ENCODE measurements around the gene NT5C.
"Not testable (repeated sequence)": the region's sequence is repeated elsewhere in the genome, so short reads cannot be mapped to it uniquely, and the experiment has no call there.

The NT5C gene

DNA sequence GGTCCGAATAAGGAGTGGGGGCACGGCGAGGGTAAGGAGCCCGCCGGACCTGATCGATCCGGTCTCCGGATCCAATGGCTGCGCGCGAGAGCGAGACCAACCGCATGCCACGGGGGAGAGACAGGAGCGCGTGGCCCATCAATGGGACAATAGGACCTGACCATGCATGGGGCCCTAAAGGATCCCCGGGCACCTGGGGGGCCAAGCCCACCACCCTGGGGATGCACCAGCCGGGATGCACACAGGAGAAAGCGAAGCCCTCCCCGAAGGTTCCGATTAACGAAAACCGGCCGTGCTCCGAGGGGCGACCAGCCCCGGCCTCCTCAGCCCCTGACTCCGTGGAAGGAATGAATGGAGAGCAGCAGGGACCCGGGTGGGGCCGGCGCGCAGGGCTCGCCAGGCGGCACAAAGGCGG, 22.2 kb upstream of the NT5C start:
- Mint-ChIP-seq H3K27ac (peak overlapping the region; percentile 90), H3K36me3 (ENCODE audit: low read depth) (peaks cover 8% of the 10 kb centered on the region), H3K9me3 (no peaks in the 10 kb centered on the region), H3K4me1 (ENCODE audit: low read depth) (peaks cover 33% of the 10 kb centered on the region), H3K27me3 (ENCODE audit: low read depth) (no peaks in the 10 kb centered on the region), H3K4me3 (peak overlapping the region; percentile 95)

DNA sequence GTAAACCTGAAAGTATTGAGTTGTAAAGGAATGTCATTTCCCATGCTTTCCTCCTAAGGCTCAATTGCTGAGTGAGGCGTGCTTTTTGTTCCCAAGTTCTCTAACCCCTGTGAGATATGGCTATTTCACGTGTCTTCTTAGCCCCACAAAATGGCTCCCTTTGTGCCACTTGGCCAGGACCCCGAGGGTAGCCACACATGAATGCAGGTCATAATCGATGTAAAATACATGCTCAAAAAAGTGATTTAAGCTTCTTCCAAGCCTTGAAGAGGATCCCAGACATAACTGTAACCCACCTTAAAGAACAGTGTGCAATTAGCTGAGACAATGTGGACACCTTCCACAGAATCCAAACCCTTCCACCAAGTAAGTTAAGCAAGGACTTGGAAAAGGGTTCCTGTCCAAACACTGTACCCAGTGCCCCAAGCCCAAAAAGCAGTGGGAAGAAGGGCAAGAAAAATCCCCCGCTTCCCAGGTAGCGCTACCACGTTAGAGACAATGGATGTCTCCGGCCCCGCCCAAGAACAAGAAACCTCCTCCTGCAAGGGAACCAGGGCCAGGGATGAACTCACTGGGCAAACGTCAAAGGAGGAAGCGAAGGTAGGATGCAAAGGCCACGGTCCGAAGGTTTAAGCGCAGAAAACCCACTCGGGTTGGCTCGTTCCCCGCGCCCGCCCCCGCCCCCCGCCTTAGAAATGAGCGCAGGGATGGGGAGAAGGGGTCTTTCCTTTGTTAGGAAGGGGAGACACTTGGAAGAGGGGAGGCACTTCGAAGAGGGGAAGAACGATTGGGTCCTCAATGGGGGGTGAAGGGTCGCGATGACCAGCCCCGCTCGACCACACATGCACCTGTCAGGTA, 21.6 kb upstream of the NT5C start:
- H3K27ac Mint-ChIP-seq = peak overlapping the region; percentile 90
- H3K4me3 Mint-ChIP-seq = peak overlapping the region; percentile 95
- peaks cover 12% of the 10 kb centered on the region for H3K36me3 Mint-ChIP-seq (ENCODE audit: low read depth)
- no peaks in the 10 kb centered on the region for H3K27me3 Mint-ChIP-seq (ENCODE audit: low read depth)
- peaks cover 37% of the 10 kb centered on the region for H3K4me1 Mint-ChIP-seq (ENCODE audit: low read depth)
- H3K9me3 Mint-ChIP-seq = no peaks in the 10 kb centered on the region

DNA sequence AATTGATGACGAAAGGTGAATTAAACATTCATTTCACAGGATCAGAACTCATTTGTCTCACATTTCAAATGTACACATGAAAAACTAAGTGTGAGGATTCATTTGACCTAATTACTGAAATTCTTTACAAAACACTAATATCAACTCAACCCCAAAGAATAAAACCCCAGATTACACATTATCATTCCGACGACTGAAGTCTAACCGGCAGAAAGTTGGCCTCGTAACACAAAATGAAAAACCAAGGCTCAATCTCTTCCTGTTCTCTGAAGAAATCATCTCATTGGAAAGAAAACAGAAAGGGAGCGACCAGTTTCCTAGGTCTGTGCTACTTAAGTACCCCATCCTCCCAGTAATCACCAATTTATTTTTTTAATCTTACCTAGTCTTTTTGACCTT, 21.0 kb upstream of the NT5C start:
- peak overlapping the region; percentile 60 for H3K27ac Mint-ChIP-seq
- peak overlapping the region; percentile 95 for H3K4me3 Mint-ChIP-seq

DNA sequence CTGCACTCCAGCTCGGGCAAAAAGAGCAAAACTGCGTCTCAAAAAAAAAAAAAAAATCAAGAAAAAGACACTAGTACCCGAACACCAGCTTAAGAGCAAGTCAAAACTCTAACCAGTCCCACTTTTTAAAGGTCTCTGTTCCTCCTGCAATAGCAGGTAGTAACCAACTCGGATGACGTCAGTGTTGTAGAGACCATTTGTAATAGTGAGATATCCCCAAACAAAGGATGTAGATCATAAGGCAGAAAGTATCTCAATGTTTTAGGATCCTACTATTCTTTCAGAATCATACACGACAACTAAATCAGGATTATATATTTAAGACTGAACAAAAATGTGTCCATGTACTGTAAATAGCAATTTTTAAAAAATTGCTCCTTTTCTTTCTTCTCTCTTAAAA, 20.4 kb upstream of the NT5C start:
- Mint-ChIP-seq H3K27me3 (ENCODE audit: low read depth) (no peaks in the 10 kb centered on the region), H3K4me3 (peak overlapping the region; percentile 95), H3K9me3 (no peaks in the 10 kb centered on the region), H3K4me1 (ENCODE audit: low read depth) (peaks cover 44% of the 10 kb centered on the region), H3K36me3 (ENCODE audit: low read depth) (peaks cover 24% of the 10 kb centered on the region), H3K27ac (peak overlapping the region; percentile 21)

More for the DNA sequence above, 21.0 kb upstream of the NT5C start:
- peaks cover 39% of the 10 kb centered on the region for H3K4me1 Mint-ChIP-seq (ENCODE audit: low read depth)
- no peaks in the 10 kb centered on the region for H3K9me3 Mint-ChIP-seq
- peaks cover 18% of the 10 kb centered on the region for H3K36me3 Mint-ChIP-seq (ENCODE audit: low read depth)
- H3K27me3 Mint-ChIP-seq (ENCODE audit: low read depth) = no peaks in the 10 kb centered on the region

DNA sequence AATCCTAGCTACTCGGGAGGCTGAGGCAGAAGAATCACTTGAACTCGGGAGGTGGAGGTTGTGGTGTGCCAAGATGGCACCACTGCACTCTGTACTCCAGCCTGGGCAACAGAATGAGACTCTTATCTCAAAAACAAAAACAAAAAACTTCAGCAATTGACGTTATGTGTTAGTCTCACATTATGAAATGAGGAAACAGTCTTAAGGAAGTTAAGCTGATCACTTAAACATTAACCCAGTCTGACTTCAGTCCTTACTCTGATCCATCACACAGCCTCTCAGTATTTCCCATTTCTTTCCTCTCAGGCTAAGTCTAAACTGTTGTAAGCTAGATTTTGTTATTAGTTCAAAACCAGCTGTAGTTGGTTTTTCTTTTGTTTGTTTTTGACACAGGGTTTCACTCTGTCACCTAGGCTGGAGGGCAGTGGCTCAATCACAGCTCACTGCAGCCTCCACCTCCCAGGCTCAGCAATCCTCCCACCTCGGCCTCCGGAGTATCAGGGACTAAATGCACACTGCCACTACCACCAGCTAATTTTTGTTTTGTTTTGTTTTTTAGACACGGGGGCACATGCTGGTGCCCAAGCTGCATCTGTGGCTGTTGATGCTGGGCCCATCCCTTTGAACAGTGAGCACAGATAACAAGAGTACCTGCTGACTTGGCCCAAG, 16.5 kb upstream of the NT5C start:
- Mint-ChIP-seq H3K36me3 (ENCODE audit: low read depth) (peaks cover 45% of the 10 kb centered on the region), H3K4me1 (ENCODE audit: low read depth) (peaks cover 34% of the 10 kb centered on the region), H3K9me3 (no peaks in the 10 kb centered on the region), H3K27me3 (ENCODE audit: low read depth) (no peaks in the 10 kb centered on the region), H3K27ac (peak overlapping the region; percentile 6), H3K4me3 (no peak overlapping the region)

DNA sequence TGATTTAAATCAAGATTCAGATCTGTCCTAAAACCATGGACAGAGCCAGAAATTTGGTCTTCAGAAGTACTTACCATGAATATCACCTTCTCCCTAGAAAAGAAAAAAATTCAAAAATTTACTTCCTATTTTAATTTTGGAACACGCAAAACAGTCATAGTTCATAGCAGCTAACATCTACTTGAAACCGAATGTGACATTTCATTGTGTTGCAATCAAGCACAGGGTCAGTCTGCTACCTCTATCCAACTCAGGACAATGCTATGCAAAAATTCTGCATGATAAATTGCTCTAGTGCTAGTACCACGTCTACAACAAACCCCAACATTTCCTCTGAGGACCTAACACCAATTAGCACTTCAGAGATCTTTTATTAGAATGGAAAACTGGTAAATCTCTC, 15.1 kb upstream of the NT5C start:
- Mint-ChIP-seq H3K9me3 (no peaks in the 10 kb centered on the region), H3K4me1 (ENCODE audit: low read depth) (peaks cover 23% of the 10 kb centered on the region), H3K4me3 (no peak overlapping the region), H3K36me3 (ENCODE audit: low read depth) (peaks cover 48% of the 10 kb centered on the region), H3K27ac (no peak overlapping the region), H3K27me3 (ENCODE audit: low read depth) (no peaks in the 10 kb centered on the region)

DNA sequence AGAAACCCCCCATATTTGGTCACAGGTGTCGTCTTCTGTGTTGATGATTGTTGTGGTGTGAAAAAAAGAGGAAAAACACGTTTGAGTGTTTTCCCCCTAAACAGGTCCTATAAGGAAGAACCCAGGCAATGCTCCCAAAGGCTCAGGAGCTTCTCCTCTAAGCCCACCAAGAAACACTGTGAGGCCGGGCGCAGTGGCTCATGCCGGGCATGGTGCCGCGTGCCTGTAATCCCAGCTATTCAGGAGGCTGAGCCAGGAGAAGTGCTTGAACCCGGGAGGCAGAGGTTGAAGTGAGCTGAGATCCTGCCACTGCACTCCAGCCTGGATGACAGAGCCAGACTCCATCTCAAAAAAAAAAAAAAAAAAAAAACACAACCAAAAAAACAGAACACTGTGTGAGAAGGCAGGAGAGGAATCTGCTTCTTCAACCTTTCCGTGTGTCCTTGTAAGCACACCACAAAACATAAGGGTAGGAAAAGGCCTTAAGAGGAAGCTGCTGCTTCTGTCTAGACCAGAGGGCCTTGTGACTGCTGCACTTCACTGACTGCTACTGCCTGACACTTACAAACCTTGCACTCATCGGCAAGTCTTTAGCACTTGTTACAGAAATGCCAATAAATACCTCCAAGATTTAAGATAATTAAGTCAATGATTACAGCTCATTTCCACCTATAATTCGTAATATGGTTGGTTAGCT, 13.4 kb upstream of the NT5C start:
- H3K27me3 Mint-ChIP-seq (ENCODE audit: low read depth) = no peaks in the 10 kb centered on the region
- no peaks in the 10 kb centered on the region for H3K9me3 Mint-ChIP-seq
- H3K4me1 Mint-ChIP-seq (ENCODE audit: low read depth) = peaks cover 33% of the 10 kb centered on the region
- no peak overlapping the region for H3K4me3 Mint-ChIP-seq
- H3K27ac Mint-ChIP-seq = no peak overlapping the region
- H3K36me3 Mint-ChIP-seq (ENCODE audit: low read depth) = peaks cover 59% of the 10 kb centered on the region

DNA sequence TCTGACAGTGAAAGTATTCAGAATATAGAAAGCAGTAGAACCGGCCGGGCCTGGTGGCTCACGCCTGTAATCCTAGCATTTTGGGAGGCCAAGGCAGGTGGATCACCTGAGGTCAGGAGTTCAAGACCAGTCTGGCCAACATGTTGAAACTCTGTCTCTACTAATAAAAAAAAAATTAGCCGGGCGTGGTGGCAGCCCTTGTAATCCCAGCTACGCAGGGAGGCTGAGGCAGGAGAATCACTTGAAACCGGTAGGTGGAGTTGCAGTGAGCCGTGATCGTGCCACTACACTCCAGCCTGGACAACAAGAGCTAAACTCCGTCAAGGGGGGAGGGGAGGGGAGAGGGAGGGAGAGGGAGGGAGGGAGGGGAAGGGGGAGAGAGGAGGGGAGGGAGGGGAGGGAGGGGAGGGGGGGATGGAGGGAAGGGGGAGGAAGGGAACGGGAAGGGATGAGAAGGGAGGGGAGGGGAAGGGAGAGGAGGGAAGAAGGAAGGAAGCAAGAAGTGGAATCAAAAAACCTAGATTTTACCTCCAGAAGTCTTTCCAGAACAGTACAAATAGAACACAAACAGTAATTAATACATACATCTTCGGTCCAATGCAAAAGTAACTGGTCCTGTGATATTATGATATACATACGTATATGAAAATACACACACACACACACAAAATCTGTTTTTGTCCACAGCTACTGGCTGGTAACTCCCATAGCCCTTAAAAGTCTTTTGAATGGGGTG, 10.9 kb upstream of the NT5C start:
- H3K27me3 Mint-ChIP-seq (ENCODE audit: low read depth) = no peaks in the 10 kb centered on the region
- H3K4me1 Mint-ChIP-seq (ENCODE audit: low read depth) = peaks cover 22% of the 10 kb centered on the region
- no peaks in the 10 kb centered on the region for H3K9me3 Mint-ChIP-seq
- H3K27ac Mint-ChIP-seq = no peak overlapping the region
- no peak overlapping the region for H3K4me3 Mint-ChIP-seq
- H3K36me3 Mint-ChIP-seq (ENCODE audit: low read depth) = peaks cover 42% of the 10 kb centered on the region

DNA sequence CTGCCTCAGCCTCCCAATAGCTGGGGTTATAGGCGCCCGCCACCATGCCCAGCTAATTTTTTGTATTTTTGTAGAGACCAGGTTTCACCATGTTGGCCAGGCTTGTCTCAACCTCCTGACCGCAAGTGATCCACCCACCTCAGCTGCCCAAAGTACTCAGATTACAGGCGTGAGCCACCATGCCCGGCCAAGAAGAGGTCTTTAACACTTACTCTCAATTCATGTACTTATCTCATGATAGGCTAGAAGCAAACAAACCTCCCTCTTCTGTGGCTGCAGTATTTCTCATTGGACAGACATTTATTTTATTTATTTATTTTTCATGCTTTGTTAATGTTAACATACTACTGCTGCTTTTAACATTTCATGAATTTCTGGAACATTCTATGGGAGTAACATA, 7.0 kb upstream of the NT5C start:
- H3K9me3 Mint-ChIP-seq = no peaks in the 10 kb centered on the region
- peaks cover 22% of the 10 kb centered on the region for H3K36me3 Mint-ChIP-seq (ENCODE audit: low read depth)
- no peaks in the 10 kb centered on the region for H3K27me3 Mint-ChIP-seq (ENCODE audit: low read depth)
- peaks cover 15% of the 10 kb centered on the region for H3K4me1 Mint-ChIP-seq (ENCODE audit: low read depth)
- no peak overlapping the region for H3K27ac Mint-ChIP-seq
- no peak overlapping the region for H3K4me3 Mint-ChIP-seq

DNA sequence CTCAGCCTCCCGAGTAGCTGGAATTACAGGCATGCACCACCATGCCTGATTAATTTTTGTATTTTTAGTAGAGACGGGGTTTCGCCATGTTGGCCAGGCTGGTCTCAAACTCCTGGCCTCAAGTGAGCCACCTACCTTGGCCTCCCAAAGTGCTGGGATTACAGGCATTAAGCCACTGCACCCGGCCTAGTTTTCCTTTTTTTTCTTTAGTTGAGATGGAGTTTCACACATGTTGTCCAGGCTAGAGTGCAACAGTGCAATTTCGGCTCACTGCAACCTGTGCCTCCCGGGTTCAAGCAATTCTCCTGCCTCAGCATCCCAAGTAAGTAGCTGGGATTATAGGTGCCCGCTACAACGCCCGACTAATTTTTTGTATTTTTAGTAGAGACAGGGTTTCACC, 6.2 kb upstream of the NT5C start:
- not testable (repeated sequence) for H3K4me3 Mint-ChIP-seq; H3K27me3 Mint-ChIP-seq (ENCODE audit: low read depth); H3K9me3 Mint-ChIP-seq; H3K27ac Mint-ChIP-seq
- Mint-ChIP-seq H3K4me1 (ENCODE audit: low read depth) (peaks cover 15% of the 10 kb centered on the region), H3K36me3 (ENCODE audit: low read depth) (peaks cover 22% of the 10 kb centered on the region)

DNA sequence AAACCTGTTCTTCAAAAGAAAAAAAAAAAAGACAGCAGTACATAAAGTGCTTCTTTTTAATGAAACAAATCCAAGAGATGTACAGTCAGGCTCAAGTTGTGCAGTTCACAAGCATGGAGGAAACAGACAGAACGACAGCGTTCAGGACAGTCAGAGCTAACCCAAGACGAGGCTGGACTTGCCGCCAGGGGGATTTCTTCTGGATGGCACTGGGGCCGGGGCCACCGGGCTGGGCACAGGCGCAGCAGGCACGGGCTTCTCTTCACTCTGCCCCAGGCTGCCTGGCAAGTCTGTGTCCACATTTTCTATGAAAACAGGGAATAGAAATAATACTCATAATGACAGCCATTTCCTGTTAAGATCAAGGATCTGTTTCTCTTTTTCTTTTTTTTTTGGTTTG, 4.4 kb upstream of the NT5C start:
- Mint-ChIP-seq H3K27me3 (ENCODE audit: low read depth) (no peaks in the 10 kb centered on the region), H3K36me3 (ENCODE audit: low read depth) (peaks cover 14% of the 10 kb centered on the region), H3K4me3 (no peak overlapping the region), H3K27ac (peak overlapping the region; percentile 41), H3K4me1 (ENCODE audit: low read depth) (peaks cover 16% of the 10 kb centered on the region), H3K9me3 (no peaks in the 10 kb centered on the region)

DNA sequence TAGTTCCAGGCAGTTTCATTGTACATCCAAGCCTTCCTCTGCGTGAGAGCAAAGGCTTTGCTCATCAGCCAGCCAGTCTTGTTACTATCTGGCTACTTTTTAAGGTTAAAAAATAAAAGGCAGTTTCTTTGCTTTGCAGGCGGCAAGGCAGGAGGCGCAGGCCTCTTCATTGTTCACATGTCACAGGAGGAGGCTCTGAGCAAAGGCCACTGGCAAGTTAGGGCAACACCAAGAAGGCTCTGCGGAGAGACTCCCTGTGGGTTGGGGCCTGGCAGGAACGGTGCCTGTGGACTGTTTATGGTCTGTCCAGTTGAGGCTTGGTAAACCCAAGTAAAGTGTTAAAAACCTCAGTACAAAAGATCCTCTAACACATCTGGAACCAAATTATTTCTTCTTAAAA, 3.9 kb upstream of the NT5C start:
- H3K27me3 Mint-ChIP-seq (ENCODE audit: low read depth) = no peaks in the 10 kb centered on the region
- H3K27ac Mint-ChIP-seq = peak overlapping the region; percentile 41
- H3K9me3 Mint-ChIP-seq = no peaks in the 10 kb centered on the region
- H3K4me3 Mint-ChIP-seq = no peak overlapping the region
- peaks cover 13% of the 10 kb centered on the region for H3K36me3 Mint-ChIP-seq (ENCODE audit: low read depth)
- peaks cover 14% of the 10 kb centered on the region for H3K4me1 Mint-ChIP-seq (ENCODE audit: low read depth)

DNA sequence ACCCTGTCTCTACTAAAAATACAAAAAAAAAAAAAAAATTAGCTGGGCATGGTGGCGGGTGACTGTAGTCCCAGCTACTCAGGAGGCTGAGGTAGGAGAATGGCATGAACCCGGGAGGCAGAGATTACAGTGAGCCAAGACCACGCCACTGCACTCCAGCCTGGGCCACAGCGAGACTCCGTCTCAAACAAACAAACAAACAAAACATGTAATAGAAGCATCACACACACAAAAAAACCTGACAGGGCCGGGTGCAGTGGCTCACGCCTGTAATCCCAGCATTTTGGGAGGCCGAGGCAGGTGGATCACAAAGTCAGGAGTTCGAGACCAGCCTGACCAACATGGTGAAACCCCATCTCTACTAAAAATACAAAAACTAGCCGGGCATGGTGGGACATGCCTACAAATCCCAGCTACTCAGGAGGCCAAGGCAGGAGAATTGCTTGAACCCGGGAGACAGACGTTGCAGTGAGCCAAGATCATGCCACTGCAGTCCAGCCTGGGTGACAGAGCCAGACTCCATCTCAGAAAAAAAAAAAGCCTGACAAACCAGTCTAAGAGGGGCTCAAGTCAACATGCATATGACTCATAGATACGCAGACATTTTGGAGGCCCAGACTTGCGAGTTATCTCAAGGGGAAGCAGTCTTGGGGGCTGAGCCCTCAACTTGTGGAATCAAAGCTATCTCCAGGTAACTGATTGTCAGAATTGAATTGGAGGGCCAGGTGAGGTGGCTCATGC, 2.2 kb upstream of the NT5C start:
- H3K27ac Mint-ChIP-seq; H3K9me3 Mint-ChIP-seq; H3K27me3 Mint-ChIP-seq (ENCODE audit: low read depth); H3K4me3 Mint-ChIP-seq: not testable (repeated sequence)
- Mint-ChIP-seq H3K4me1 (ENCODE audit: low read depth) (peaks cover 14% of the 10 kb centered on the region), H3K36me3 (ENCODE audit: low read depth) (peaks cover 14% of the 10 kb centered on the region)

DNA sequence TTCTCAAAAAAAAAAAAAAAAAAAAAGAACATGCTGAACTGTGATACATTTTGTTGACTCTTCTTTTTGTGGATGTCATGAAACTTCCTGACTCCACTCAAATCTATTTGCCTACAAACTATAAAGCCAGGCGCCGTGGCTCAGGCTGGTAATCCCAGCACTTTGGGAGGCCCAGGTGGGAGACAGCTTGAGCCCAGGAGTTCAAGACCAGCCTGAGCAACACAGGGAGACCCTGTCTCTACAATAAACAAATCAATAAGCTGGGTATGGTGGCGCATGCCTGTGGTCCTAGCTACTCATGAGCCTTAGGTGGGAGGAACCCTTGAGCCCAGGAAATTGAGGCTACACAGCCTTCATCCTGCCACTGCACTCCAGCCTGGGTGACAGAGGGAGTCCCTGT, 1.5 kb upstream of the NT5C start:
- peak overlapping the region; percentile 17 for H3K4me3 Mint-ChIP-seq
- H3K4me1 Mint-ChIP-seq (ENCODE audit: low read depth) = peaks cover 14% of the 10 kb centered on the region
- no peaks in the 10 kb centered on the region for H3K27me3 Mint-ChIP-seq (ENCODE audit: low read depth)
- peaks cover 15% of the 10 kb centered on the region for H3K36me3 Mint-ChIP-seq (ENCODE audit: low read depth)
- peak overlapping the region; percentile 20 for H3K27ac Mint-ChIP-seq
- H3K9me3 Mint-ChIP-seq = no peaks in the 10 kb centered on the region

Measured in T-helper 1 cell treated with Interleukin-12 subunit alpha and Interleukin-12 subunit beta and Interleukin-4 antibody, amounts not matched to agents 30 μg/mL and 1 μg/mL, for 36 hours (primary cell).